Trophoblast cell (in vitro differentiated cells and primary cell): Measurements from ENCODE around the gene SLC50A1.

Source experiments
- DNase-seq, 2 donors: peaks; one replicate each; pipeline ENCODE4 v3.0.0-alpha.2; 2016
- H2AFZ ChIP-seq: 2 replicates; pipeline ENCODE4 v1.6.1; 2013; ENCODE audit warnings: low read length, moderate library complexity, mild to moderate bottlenecking; ENCODE audit not compliant: insufficient read depth, poor library complexity
- H2AK5ac ChIP-seq: 2 replicates; pipeline ENCODE4 v1.6.1; 2013; ENCODE audit warnings: mild to moderate bottlenecking, low read length
- H2BK120ac ChIP-seq: 2 replicates; pipeline ENCODE4 v1.6.1; 2013; ENCODE audit warnings: low read length, mild to moderate bottlenecking, moderate library complexity; ENCODE audit not compliant: insufficient read depth, poor library complexity
- H2BK12ac ChIP-seq: 2 replicates; pipeline ENCODE4 v1.6.1; 2013; ENCODE audit warnings: mild to moderate bottlenecking, low read length, moderate library complexity
- H2BK5ac ChIP-seq: 2 replicates; pipeline ENCODE4 v1.6.1; 2013; ENCODE audit warnings: low read length, low read depth, moderate library complexity, mild to moderate bottlenecking; ENCODE audit not compliant: poor library complexity
- H3K14ac ChIP-seq: 2 replicates; pipeline ENCODE4 v1.6.1; 2013; ENCODE audit warnings: mild to moderate bottlenecking, low read length
- H3K18ac ChIP-seq: 2 replicates; pipeline ENCODE4 v1.6.1; 2013; ENCODE audit warnings: mild to moderate bottlenecking, low read length
- H3K23ac ChIP-seq: 2 replicates; pipeline ENCODE4 v1.6.1; 2013; ENCODE audit warnings: low read length
- H3K27ac ChIP-seq: 2 replicates; pipeline ENCODE4 v1.5.1; 2013; ENCODE audit warnings: low read depth, mild to moderate bottlenecking, inconsistent platforms, low read length, moderate library complexity
- H3K27me3 ChIP-seq: 2 replicates; pipeline ENCODE4 v1.6.1; 2013; ENCODE audit warnings: inconsistent platforms, mild to moderate bottlenecking, low read length, moderate library complexity; ENCODE audit not compliant: insufficient read depth
- H3K36me3 ChIP-seq, 2 experiments: 1 replicate in 1 of 2; 2 replicates in 1 of 2; pipeline ENCODE4 v1.6.1; 2013; ENCODE audit warnings: low read length in 2 of 2, mild to moderate bottlenecking in 2 of 2, moderate library complexity in 1 of 2; ENCODE audit not compliant: insufficient read depth in 2 of 2, control insufficient read depth in 1 of 2
- H3K4ac ChIP-seq: 2 replicates; pipeline ENCODE4 v1.6.1; 2013; ENCODE audit warnings: low read depth, mild to moderate bottlenecking, low read length, moderate library complexity
- H3K4me1 ChIP-seq, 2 experiments: 1 replicate in 1 of 2; 2 replicates in 1 of 2; pipeline ENCODE4 v1.6.1; 2013; ENCODE audit warnings: low read length in 2 of 2, mild to moderate bottlenecking in 2 of 2, moderate library complexity in 1 of 2; ENCODE audit not compliant: insufficient read depth in 2 of 2, control insufficient read depth in 1 of 2
- H3K4me2 ChIP-seq: 2 replicates; pipeline ENCODE4 v1.6.1; 2013; ENCODE audit warnings: inconsistent platforms, mild to moderate bottlenecking, low read length, moderate library complexity
- H3K4me3 ChIP-seq: 2 replicates; pipeline ENCODE4 v1.5.1; 2013; ENCODE audit warnings: mild to moderate bottlenecking, low read depth, low read length, inconsistent platforms
- H3K79me1 ChIP-seq: one replicate; pipeline ENCODE4 v1.6.1; 2013; ENCODE audit warnings: low read length
- H3K79me2 ChIP-seq: 2 replicates; pipeline ENCODE4 v1.6.1; 2013; ENCODE audit warnings: low read length, mild to moderate bottlenecking; ENCODE audit not compliant: control insufficient read depth, insufficient read depth, poor library complexity
- H3K9ac ChIP-seq: 2 replicates; pipeline ENCODE4 v1.6.1; 2013; ENCODE audit warnings: mild to moderate bottlenecking, low read length
- H3K9me3 ChIP-seq: 2 replicates; pipeline ENCODE4 v1.6.1; 2013; ENCODE audit warnings: low read depth, mild to moderate bottlenecking, control low read depth, inconsistent platforms, low read length; ENCODE audit not compliant: insufficient read depth
- H4K12ac ChIP-seq: 2 replicates; pipeline ENCODE4 v1.6.1; 2013; ENCODE audit warnings: low read depth, mild to moderate bottlenecking, low read length, moderate library complexity
- H4K8ac ChIP-seq: 2 replicates; pipeline ENCODE4 v1.6.1; 2013; ENCODE audit warnings: low read depth, mild to moderate bottlenecking, low read length, moderate library complexity
- H4K91ac ChIP-seq: one replicate; pipeline ENCODE4 v1.6.1; 2013; ENCODE audit warnings: low read depth, mild to moderate bottlenecking, low read length, moderate library complexity
- WGBS: extraction: QIAGEN DNeasy Blood & Tissue Kit; methylation state at CpG from one replicate; pipeline ENCODE4 v1.1.7; 2013; ENCODE audit warnings: missing lambda C conversion rate; ENCODE audit not compliant: insufficient read length, insufficient coverage; ENCODE audit errors: extremely low coverage; 5-methylcytosine and 5-hydroxymethylcytosine counted together

The SLC50A1 gene

GRCh38 chr1:155128755-155129473 lies 6.7 kb upstream of the SLC50A1 start:
- H3K23ac ChIP-seq, result no peak overlapping the region
- DNase-seq, result peak in 1 of 2 donors; percentile 31
- H2AFZ ChIP-seq, result peak overlapping the region; percentile 27
- H4K12ac ChIP-seq, result peak overlapping the region; percentile 71
- peaks cover 2% of the 10 kb centered on the region for H3K9me3 ChIP-seq
- H3K36me3 ChIP-seq, result peaks cover 23 to 25% of the 10 kb centered on the region in 2 experiments
- peak overlapping the region; percentile 88 for H4K8ac ChIP-seq
- H3K4me3 ChIP-seq, result peak overlapping the region; percentile 81
- H4K91ac ChIP-seq, result peak overlapping the region; percentile 99
- peak overlapping the region; percentile 95 for H3K14ac ChIP-seq
- H2AK5ac ChIP-seq, result peak overlapping the region; percentile 92
- H3K79me1 ChIP-seq, result peaks cover 57% of the 10 kb centered on the region
- H3K9ac ChIP-seq, result peak overlapping the region; percentile 95
- whole genome bisulfite sequencing, result no CpG with 5 or more reads among the region's 14 CpGs
- peaks cover 33% of the 10 kb centered on the region for H3K79me2 ChIP-seq
- peak overlapping the region; percentile 91 for H3K18ac ChIP-seq
- peak overlapping the region; percentile 75 for H3K4me2 ChIP-seq
- peak overlapping the region; percentile 99 for H3K27ac ChIP-seq
- H2BK120ac ChIP-seq, result peak overlapping the region; percentile 95
- peaks cover 41 to 50% of the 10 kb centered on the region in 2 experiments for H3K4me1 ChIP-seq
- H2BK5ac ChIP-seq, result peak overlapping the region; percentile 98
- no peaks in the 10 kb centered on the region for H3K27me3 ChIP-seq
- H2BK12ac ChIP-seq, result peak overlapping the region; percentile 29
- peak overlapping the region; percentile 91 for H3K4ac ChIP-seq

GRCh38 chr1:155130272-155131006 lies 5.2 kb upstream of the SLC50A1 start:
- no CpG with 5 or more reads among the region's 6 CpGs for WGBS
- peak overlapping the region; percentile 99 for H3K27ac ChIP-seq
- H4K12ac ChIP-seq, result no peak overlapping the region
- H3K79me2 ChIP-seq, result peaks cover 34% of the 10 kb centered on the region
- H3K36me3 ChIP-seq, result peaks cover 30 to 33% of the 10 kb centered on the region in 2 experiments
- peak overlapping the region; percentile 67 for H3K4me3 ChIP-seq
- peak overlapping the region; percentile 9 for H2AK5ac ChIP-seq
- H3K18ac ChIP-seq, result peak overlapping the region; percentile 30
- peak overlapping the region; percentile 14 for H4K8ac ChIP-seq
- peak overlapping the region; percentile 81 for H3K9ac ChIP-seq
- H3K23ac ChIP-seq, result no peak overlapping the region
- H2BK5ac ChIP-seq, result peak overlapping the region; percentile 88
- H3K79me1 ChIP-seq, result peaks cover 53% of the 10 kb centered on the region
- peaks cover 2% of the 10 kb centered on the region for H3K9me3 ChIP-seq
- peak overlapping the region; percentile 8 for H2BK12ac ChIP-seq
- peak overlapping the region; percentile 97 for H4K91ac ChIP-seq
- H3K14ac ChIP-seq, result peak overlapping the region; percentile 56
- H3K4me2 ChIP-seq, result peak overlapping the region; percentile 75
- peak overlapping the region; percentile 62 for H2BK120ac ChIP-seq
- DNase-seq, result no peak
- no peak overlapping the region for H2AFZ ChIP-seq
- peaks cover 41 to 45% of the 10 kb centered on the region in 2 experiments for H3K4me1 ChIP-seq
- H3K4ac ChIP-seq, result peak overlapping the region; percentile 57
- H3K27me3 ChIP-seq, result no peaks in the 10 kb centered on the region

GRCh38 chr1:155131285-155131684 lies 4.4 kb upstream of the SLC50A1 start:
- H3K27ac ChIP-seq, result peak overlapping the region; percentile 99
- H3K9me3 ChIP-seq, result peaks cover 2% of the 10 kb centered on the region
- peaks cover 37% of the 10 kb centered on the region for H3K79me2 ChIP-seq
- no CpG with 5 or more reads among the region's 8 CpGs for WGBS
- H2AK5ac ChIP-seq, result peak overlapping the region; percentile 54
- no peak overlapping the region for H3K9ac ChIP-seq
- peak overlapping the region; percentile 56 for H3K18ac ChIP-seq
- peaks cover 32 to 37% of the 10 kb centered on the region in 2 experiments for H3K4me1 ChIP-seq
- peak overlapping the region; percentile 38 for H3K14ac ChIP-seq
- no peak for DNase-seq
- peak overlapping the region; percentile 25 for H4K91ac ChIP-seq
- peaks cover 31 to 33% of the 10 kb centered on the region in 2 experiments for H3K36me3 ChIP-seq
- no peak overlapping the region for H3K4me3 ChIP-seq
- H4K12ac ChIP-seq, result no peak overlapping the region
- H2BK5ac ChIP-seq, result peak overlapping the region; percentile 33
- peaks cover 52% of the 10 kb centered on the region for H3K79me1 ChIP-seq
- no peak overlapping the region for H3K23ac ChIP-seq
- H3K4me2 ChIP-seq, result peak overlapping the region; percentile 75
- peak overlapping the region; percentile 63 for H2BK12ac ChIP-seq
- peak overlapping the region; percentile 73 for H3K4ac ChIP-seq
- H2BK120ac ChIP-seq, result peak overlapping the region; percentile 26
- no peak overlapping the region for H4K8ac ChIP-seq
- H3K27me3 ChIP-seq, result no peaks in the 10 kb centered on the region
- H2AFZ ChIP-seq, result no peak overlapping the region

- WGBS, result no CpG with 5 or more reads among the region's 2 CpGs
- H3K23ac ChIP-seq, result no peak overlapping the region
These were observed 3.8 kb upstream of the SLC50A1 start for GRCh38 chr1:155131856-155132255.

More at GRCh38 chr1:155131856-155132255, 3.8 kb upstream of the SLC50A1 start:
- Histone ChIP-seq H4K12ac (no peak overlapping the region), H4K91ac (no peak overlapping the region), H3K4me3 (no peak overlapping the region), H3K4me1 (peaks cover 31 to 35% of the 10 kb centered on the region in 2 experiments), H3K14ac (no peak overlapping the region), H4K8ac (no peak overlapping the region), H3K4me2 (no peak overlapping the region), H3K9ac (no peak overlapping the region), H2AK5ac (no peak overlapping the region), H3K79me1 (peaks cover 51% of the 10 kb centered on the region), H3K9me3 (peaks cover 2% of the 10 kb centered on the region), H3K4ac (no peak overlapping the region), H2BK12ac (no peak overlapping the region), H2BK5ac (no peak overlapping the region), H3K79me2 (peaks cover 38% of the 10 kb centered on the region), H3K36me3 (peaks cover 32 to 33% of the 10 kb centered on the region in 2 experiments), H3K27ac (peak overlapping the region; percentile 99), H2BK120ac (no peak overlapping the region), H3K27me3 (no peaks in the 10 kb centered on the region), H2AFZ (no peak overlapping the region), H3K18ac (no peak overlapping the region)
- no peak for DNase-seq
